K562 (cell line): ENCODE data around the gene LMOD1. TPM values are rescaled to one million over a fixed set of nuclear protein-coding genes. Genes with fewer than 3 reads are reported as not detected.

Experiments used
- ARID3B ChIP-seq: fragments of 250-450 bp; sonication (Bioruptor Pico); IDR thresholded peaks from 2 replicates; pipeline ENCODE4 v1.4.0; 2020; ENCODE audit warnings: borderline replicate concordance
- HBP1 ChIP-seq: fragments of 450-650 bp; formaldehyde crosslinking; IDR thresholded peaks from 2 replicates; pipeline ENCODE4 v1.4.0; 2022; ENCODE audit warnings: missing genetic modification characterization
- HES1 ChIP-seq: fragments of 450-650 bp; IDR thresholded peaks from 2 replicates; pipeline ENCODE4 v1.6.1; 2016; ENCODE audit warnings: low read depth, mild to moderate bottlenecking, moderate library complexity
- MGA ChIP-seq: fragments of 450-650 bp; IDR thresholded peaks from 2 replicates; pipeline ENCODE4 v1.6.1; 2016; ENCODE audit warnings: mild to moderate bottlenecking, moderate library complexity
- RBM25 ChIP-seq: fragments of 200-400 bp; formaldehyde crosslinking; IDR thresholded peaks from 2 replicates; pipeline ENCODE4 v1.6.1; 2018; ENCODE audit warnings: low read length, low read depth, moderate library complexity; ENCODE audit not compliant: severe bottlenecking
- ZNF644 ChIP-seq: fragments of 200-800 bp; sonication (Bioruptor generic); IDR thresholded peaks from 2 replicates; pipeline ENCODE4 v1.6.1; 2016; ENCODE audit warnings: low read depth, missing genetic modification characterization, missing compliant biosample characterization
- polyA plus RNA-seq, 8 experiments: library from polyadenylated mRNA; depleted of rRNA in 4 of 8; stranded (reverse) in 5 of 8; unstranded in 3 of 8; fragments of >200 nt; fragmentation: Nextera tagmentation in 2 of 8; fragmentation: Illumina TruSeq in 1 of 8; extraction: Ambion mirVana in 2 of 8; extraction: Trizol in 1 of 8; gene quantifications; 2 replicates each; pipeline versions ENCODE4 v1.2.1 to v1.2.3, GENCODE V29; 2011 to 2014; ENCODE audit warnings: inconsistent platforms in 1 of 8, missing spikeins in 1 of 8
- total RNA-seq, 7 experiments: library from RNA; depleted of rRNA in 6 of 7; stranded (reverse); fragments of >200 nt in 6 of 7; fragmentation: Illumina TruSeq in 2 of 7; extraction: Trizol in 2 of 7; gene quantifications; 2 replicates each; pipeline versions ENCODE4 v1.2.1 to v1.2.3, GENCODE V29; 2011 to 2021; ENCODE audit warnings: low replicate concordance in 1 of 7

The LMOD1 gene
- total and polyA plus RNA-seq, 9 of the 15 experiments (the other 6 are each of a cell fraction or from before 2014, with no cell fraction given) = 0.03 to 0.54 (median 0.38) TPM; not detected in 1

GRCh38 chr1:201916649-201917249, 29.6 kb downstream of the LMOD1 start (continued):
- TF ChIP-seq HES1 = no peak
- no peak for TF ChIP-seq ARID3B (CRISPR knock-in tag)
- TF ChIP-seq MGA = no peak
- no peak for TF ChIP-seq RBM25
- TF ChIP-seq HBP1 = no peak
- TF ChIP-seq ZNF644 (tag) = no peak
